Measurements from ENCODE around the gene GBP4.

DNA sequence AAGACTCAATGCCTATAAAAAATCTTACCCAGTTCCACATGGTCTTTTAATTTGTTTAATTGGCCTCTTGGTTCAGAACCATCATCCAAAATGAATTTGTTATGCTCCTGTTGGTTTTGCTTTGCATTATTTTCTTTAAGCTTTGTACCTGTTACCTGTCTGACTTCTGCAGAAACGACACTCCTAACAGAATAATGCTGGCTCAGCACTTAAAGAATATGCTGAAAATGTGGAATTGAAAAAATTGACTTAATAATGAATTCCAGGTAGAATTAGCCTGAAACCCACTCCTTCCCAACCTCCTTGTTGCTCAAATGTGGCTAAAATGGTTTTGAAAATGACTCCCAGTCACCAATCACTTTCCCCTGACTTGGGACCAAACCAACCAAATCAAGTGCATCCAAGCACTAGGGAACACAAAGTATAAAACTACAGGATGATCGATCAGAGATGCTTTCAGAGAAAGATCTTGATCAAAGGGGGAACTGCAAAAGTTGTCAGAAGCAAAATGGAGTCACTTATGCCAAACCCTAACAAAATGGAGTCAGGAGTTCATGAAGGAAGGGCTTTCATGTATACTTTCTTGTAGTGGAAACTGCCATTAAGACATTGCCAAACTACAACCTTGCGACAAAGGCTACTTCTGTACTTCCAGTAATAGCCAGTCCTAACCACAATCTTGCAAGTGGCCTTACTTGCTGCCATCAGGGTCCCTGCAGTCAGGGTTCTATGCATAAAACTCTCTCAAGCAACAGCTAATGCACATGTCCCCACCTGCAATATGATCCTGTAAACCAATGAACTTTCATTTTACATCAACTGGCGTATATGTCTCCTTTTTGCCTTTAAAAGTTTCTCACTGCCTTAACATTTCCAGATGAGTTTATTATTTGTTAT, 28.3 kb downstream of the GBP4 start:
- TF ChIP-seq, protein P1, sequence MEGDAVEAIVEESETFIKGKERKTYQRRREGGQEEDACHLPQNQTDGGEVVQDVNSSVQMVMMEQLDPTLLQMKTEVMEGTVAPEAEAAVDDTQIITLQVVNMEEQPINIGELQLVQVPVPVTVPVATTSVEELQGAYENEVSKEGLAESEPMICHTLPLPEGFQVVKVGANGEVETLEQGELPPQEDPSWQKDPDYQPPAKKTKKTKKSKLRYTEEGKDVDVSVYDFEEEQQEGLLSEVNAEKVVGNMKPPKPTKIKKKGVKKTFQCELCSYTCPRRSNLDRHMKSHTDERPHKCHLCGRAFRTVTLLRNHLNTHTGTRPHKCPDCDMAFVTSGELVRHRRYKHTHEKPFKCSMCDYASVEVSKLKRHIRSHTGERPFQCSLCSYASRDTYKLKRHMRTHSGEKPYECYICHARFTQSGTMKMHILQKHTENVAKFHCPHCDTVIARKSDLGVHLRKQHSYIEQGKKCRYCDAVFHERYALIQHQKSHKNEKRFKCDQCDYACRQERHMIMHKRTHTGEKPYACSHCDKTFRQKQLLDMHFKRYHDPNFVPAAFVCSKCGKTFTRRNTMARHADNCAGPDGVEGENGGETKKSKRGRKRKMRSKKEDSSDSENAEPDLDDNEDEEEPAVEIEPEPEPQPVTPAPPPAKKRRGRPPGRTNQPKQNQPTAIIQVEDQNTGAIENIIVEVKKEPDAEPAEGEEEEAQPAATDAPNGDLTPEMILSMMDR (conservative IDR thresholded peaks at IDR 0.05 in 1 of 2, IDR thresholded peaks at IDR 0.05 in 1 of 2; ENCODE audit: extremely low read depth in 1 of 2, insufficient read depth in 1 of 2, low read depth in 1 of 2, low read length in 2 of 2) = no peak
- no peak for TF ChIP-seq EZH2 (IDR thresholded peaks at IDR 0.05; ENCODE audit: borderline replicate concordance, low read length)
